ENCODE measurements around the gene TMEM121.

Gene TMEM121

DNA sequence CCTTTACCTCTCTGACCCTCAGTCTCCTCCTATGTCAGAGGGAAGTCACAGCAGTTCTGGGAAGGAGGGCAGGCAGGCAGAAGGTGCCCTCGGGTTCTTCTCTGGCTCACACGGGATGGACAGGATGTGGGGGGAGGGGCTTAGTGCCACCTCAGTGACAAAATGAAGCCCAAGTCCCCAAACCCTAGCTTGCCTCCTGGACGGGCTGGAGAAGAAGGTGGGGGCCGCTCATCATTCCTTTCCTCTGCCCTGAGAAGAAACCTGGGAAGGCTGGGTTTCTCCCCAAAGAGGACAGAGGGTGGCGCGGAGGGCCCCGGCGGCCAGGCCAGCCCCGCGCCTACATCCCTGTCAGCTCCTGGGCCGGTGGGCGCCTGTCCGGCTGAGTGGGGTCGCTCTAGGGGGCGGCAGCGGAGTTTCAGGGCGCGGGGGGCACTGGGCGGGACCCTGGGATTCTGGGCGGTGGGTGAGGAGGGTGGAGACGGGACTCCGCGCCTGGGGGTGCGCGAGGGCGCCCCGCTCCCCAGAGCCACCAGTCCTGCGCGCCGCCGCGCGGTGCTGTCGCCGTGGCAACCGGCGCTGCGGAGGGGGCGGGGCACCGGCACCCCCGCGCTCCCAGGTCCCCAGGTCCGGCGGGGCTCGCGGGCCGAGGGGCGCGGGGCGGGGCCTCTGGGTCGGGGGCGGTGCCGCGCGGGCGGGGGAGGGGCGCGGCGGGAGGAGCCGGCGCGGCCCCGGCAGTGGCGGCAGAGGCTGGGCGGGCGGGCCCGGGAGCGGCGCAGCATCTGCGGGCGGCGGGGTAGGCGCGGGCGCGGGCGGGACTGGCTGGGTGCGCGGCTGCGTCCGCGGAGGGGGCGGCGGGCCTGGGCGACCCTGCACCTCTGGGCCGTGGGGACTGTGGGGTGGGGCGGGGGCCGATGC lies at the start of gene TMEM121:
TMEM121 (plus strand) TSS at position 723 of the 915 bp plus-strand sequence. CDS start 2,252 bp downstream, outside the sequence.
- no peaks in the 10 kb centered on the region; the same call in 1 of the 2 replicates for H3K4me1 ChIP-seq (ENCODE audit: control insufficient read depth, insufficient read depth, low read length)
- H3K27ac ChIP-seq (ENCODE audit: low read length): no peak within 1 kb of the TSS
- H3K27me3 ChIP-seq (ENCODE audit: control insufficient read depth, insufficient read depth, low read length): no peaks in the 10 kb centered on the region
- H3K36me3 ChIP-seq (ENCODE audit: control insufficient read depth, insufficient read depth, low read length): no peaks in the 10 kb centered on the region; the same call in 1 of the 2 replicates
- H3K4me3 ChIP-seq (ENCODE audit: low read length): no peak within 1 kb of the TSS
- DNase-seq (ENCODE audit: low read depth, low spot score): no peak
- H3K9me3 ChIP-seq (ENCODE audit: control insufficient read depth, insufficient read depth, low read length): peaks cover 8% of the 10 kb centered on the region
- WGBS (ENCODE audit: insufficient coverage, insufficient read length): no CpG with 5 or more reads among the region's 88 CpGs

- Histone ChIP-seq H3K36me3 (ENCODE audit: control insufficient read depth, insufficient read depth, low read length) (no peaks in the 10 kb centered on the region; the same call in 1 of the 2 replicates), H3K9me3 (ENCODE audit: control insufficient read depth, insufficient read depth, low read length) (no peaks in the 10 kb centered on the region), H3K4me3 (ENCODE audit: low read length) (no peak overlapping the region), H3K27ac (ENCODE audit: low read length) (no peak overlapping the region), H3K27me3 (ENCODE audit: control insufficient read depth, insufficient read depth, low read length) (peaks cover 27% of the 10 kb centered on the region), H3K4me1 (ENCODE audit: control insufficient read depth, insufficient read depth, low read length) (peaks cover 25% of the 10 kb centered on the region)
- WGBS (ENCODE audit: insufficient coverage, insufficient read length): no CpG with 5 or more reads among the region's 16 CpGs
- DNase-seq (ENCODE audit: low read depth, low spot score): no peak
These were observed 49.3 kb upstream of the TMEM121 start for GRCh38 chr14:105476831-105477659.

GRCh38 chr14:105477660-105478397 lies 48.6 kb upstream of the TMEM121 start:
- Histone ChIP-seq H3K4me3 (ENCODE audit: low read length) (peak overlapping the region; percentile 13; the same call in 1 of the 2 replicates), H3K9me3 (ENCODE audit: control insufficient read depth, insufficient read depth, low read length) (no peaks in the 10 kb centered on the region), H3K27me3 (ENCODE audit: control insufficient read depth, insufficient read depth, low read length) (peaks cover 27% of the 10 kb centered on the region), H3K27ac (ENCODE audit: low read length) (no peak overlapping the region), H3K4me1 (ENCODE audit: control insufficient read depth, insufficient read depth, low read length) (peaks cover 28% of the 10 kb centered on the region), H3K36me3 (ENCODE audit: control insufficient read depth, insufficient read depth, low read length) (no peaks in the 10 kb centered on the region; the same call in 1 of the 2 replicates)
- WGBS (ENCODE audit: insufficient coverage, insufficient read length): no CpG with 5 or more reads among the region's 56 CpGs
- no peak for DNase-seq (ENCODE audit: low read depth, low spot score)

DNA sequence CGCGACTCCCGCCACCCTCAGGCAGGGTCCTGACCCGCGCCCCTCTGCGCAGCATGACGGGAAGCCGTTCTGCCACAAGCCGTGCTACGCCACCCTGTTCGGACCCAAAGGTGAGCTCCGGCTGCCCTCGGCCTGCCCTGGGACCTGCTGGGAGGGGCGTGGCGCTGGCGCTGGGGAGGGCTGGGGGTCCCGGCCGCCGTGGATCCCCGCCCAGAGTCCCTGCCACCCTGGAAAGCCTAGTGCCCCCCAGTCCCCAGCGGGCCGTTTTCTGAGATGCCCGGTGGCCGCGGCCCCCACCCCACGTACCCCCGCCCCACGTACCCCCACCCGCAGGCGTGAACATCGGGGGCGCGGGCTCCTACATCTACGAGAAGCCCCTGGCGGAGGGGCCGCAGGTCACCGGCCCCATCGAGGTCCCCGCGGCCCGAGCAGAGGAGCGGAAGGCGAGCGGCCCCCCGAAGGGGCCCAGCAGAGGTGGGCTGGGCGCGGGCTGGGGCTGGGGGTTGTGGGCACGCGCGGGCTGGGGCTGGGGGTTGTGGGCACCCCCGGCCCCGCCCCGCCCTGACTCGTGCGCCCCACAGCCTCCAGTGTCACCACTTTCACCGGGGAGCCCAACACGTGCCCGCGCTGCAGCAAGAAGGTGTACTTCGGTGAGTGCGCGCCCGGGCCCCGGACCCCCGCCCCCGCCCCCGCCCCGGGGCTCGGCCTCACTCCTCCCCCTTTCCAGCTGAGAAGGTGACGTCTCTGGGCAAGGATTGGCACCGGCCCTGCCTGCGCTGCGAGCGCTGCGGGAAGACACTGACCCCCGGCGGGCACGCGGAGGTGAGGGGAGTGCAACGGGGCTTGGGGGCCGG lies 47.8 kb upstream of the TMEM121 start:
- Histone ChIP-seq H3K27me3 (ENCODE audit: control insufficient read depth, insufficient read depth, low read length) (peaks cover 27% of the 10 kb centered on the region), H3K27ac (ENCODE audit: low read length) (no peak overlapping the region), H3K4me1 (ENCODE audit: control insufficient read depth, insufficient read depth, low read length) (peaks cover 26% of the 10 kb centered on the region), H3K9me3 (ENCODE audit: control insufficient read depth, insufficient read depth, low read length) (no peaks in the 10 kb centered on the region), H3K36me3 (ENCODE audit: control insufficient read depth, insufficient read depth, low read length) (no peaks in the 10 kb centered on the region; the same call in 1 of the 2 replicates), H3K4me3 (ENCODE audit: low read length) (peak overlapping the region; percentile 13; the same call in 1 of the 2 replicates)
- no peak for DNase-seq (ENCODE audit: low read depth, low spot score)
- no CpG with 5 or more reads among the region's 81 CpGs for WGBS (ENCODE audit: insufficient coverage, insufficient read length)

GRCh38 chr14:105479431-105480158 lies 46.8 kb upstream of the TMEM121 start:
- Histone ChIP-seq H3K4me3 (ENCODE audit: low read length) (no peak overlapping the region; the same call in 1 of the 2 replicates), H3K27ac (ENCODE audit: low read length) (no peak overlapping the region), H3K9me3 (ENCODE audit: control insufficient read depth, insufficient read depth, low read length) (no peaks in the 10 kb centered on the region), H3K4me1 (ENCODE audit: control insufficient read depth, insufficient read depth, low read length) (peaks cover 26% of the 10 kb centered on the region), H3K36me3 (ENCODE audit: control insufficient read depth, insufficient read depth, low read length) (no peaks in the 10 kb centered on the region; the same call in 1 of the 2 replicates), H3K27me3 (ENCODE audit: control insufficient read depth, insufficient read depth, low read length) (peaks cover 27% of the 10 kb centered on the region)
- DNase-seq (ENCODE audit: low read depth, low spot score): no peak
- WGBS (ENCODE audit: insufficient coverage, insufficient read length): no CpG with 5 or more reads among the region's 34 CpGs

- no CpG with 5 or more reads among the region's 15 CpGs for WGBS (ENCODE audit: insufficient coverage, insufficient read length)
- DNase-seq (ENCODE audit: low read depth, low spot score): no peak
- H3K27ac ChIP-seq (ENCODE audit: low read length): no peak overlapping the region
- no peak overlapping the region for H3K4me3 ChIP-seq (ENCODE audit: low read length)
- peaks cover 25% of the 10 kb centered on the region for H3K27me3 ChIP-seq (ENCODE audit: control insufficient read depth, insufficient read depth, low read length)
- no peaks in the 10 kb centered on the region for H3K9me3 ChIP-seq (ENCODE audit: control insufficient read depth, insufficient read depth, low read length)
- H3K36me3 ChIP-seq (ENCODE audit: control insufficient read depth, insufficient read depth, low read length): no peaks in the 10 kb centered on the region; the same call in 1 of the 2 replicates
- peaks cover 25% of the 10 kb centered on the region for H3K4me1 ChIP-seq (ENCODE audit: control insufficient read depth, insufficient read depth, low read length)
These were observed 46.1 kb upstream of the TMEM121 start for GRCh38 chr14:105480199-105480746.

GRCh38 chr14:105480807-105481801 lies 45.3 kb upstream of the TMEM121 start:
- DNase-seq (ENCODE audit: low read depth, low spot score): no peak
- Histone ChIP-seq H3K9me3 (ENCODE audit: control insufficient read depth, insufficient read depth, low read length) (no peaks in the 10 kb centered on the region), H3K36me3 (ENCODE audit: control insufficient read depth, insufficient read depth, low read length) (no peaks in the 10 kb centered on the region; the same call in 1 of the 2 replicates), H3K4me1 (ENCODE audit: control insufficient read depth, insufficient read depth, low read length) (peaks cover 20% of the 10 kb centered on the region), H3K27ac (ENCODE audit: low read length) (no peak overlapping the region), H3K27me3 (ENCODE audit: control insufficient read depth, insufficient read depth, low read length) (peaks cover 22% of the 10 kb centered on the region), H3K4me3 (ENCODE audit: low read length) (no peak overlapping the region)
- no CpG with 5 or more reads among the region's 35 CpGs for WGBS (ENCODE audit: insufficient coverage, insufficient read length)

DNA sequence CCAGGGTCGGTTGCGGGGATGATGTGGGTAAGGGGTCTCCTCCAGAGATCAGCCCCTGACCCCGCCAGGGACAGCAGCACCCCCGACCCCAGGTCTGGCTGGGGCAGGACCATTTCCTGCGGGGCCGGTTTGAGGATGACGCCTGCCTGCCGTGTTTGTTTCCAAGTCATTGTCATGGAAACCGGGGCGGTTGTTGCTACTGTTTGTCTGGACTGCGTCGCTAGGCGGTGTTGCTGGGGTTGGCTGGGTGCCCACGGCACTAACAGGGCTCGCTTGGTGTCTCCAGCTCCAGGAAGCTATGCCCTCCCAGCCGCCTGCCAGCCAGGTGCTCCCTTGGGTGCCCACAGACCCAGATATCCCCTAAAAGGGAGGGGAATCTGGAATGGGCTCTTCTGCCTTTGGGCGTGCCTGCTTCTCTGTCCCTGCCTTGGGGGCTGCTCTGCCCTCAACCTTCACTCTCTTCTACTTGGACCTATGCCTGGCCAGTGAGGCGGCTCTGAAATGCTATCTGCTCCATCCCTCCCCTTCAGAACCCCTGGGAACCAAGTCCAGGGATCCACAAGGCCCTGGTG lies 44.4 kb upstream of the TMEM121 start:
- no peak overlapping the region for H3K27ac ChIP-seq (ENCODE audit: low read length)
- peaks cover 22% of the 10 kb centered on the region for H3K27me3 ChIP-seq (ENCODE audit: control insufficient read depth, insufficient read depth, low read length)
- no peak for DNase-seq (ENCODE audit: low read depth, low spot score)
- no peak overlapping the region for H3K4me3 ChIP-seq (ENCODE audit: low read length)
- WGBS (ENCODE audit: insufficient coverage, insufficient read length): no CpG with 5 or more reads among the region's 18 CpGs
- H3K36me3 ChIP-seq (ENCODE audit: control insufficient read depth, insufficient read depth, low read length): no peaks in the 10 kb centered on the region
- H3K4me1 ChIP-seq (ENCODE audit: control insufficient read depth, insufficient read depth, low read length): peaks cover 15% of the 10 kb centered on the region
- no peaks in the 10 kb centered on the region for H3K9me3 ChIP-seq (ENCODE audit: control insufficient read depth, insufficient read depth, low read length)
